Left ventricle myocardium inferior (tissue), 1 donor: ENCODE measurements around the gene FRMD4A. TPM values are rescaled to one million over a fixed set of nuclear protein-coding genes. Genes with fewer than 3 reads are reported as not detected.

Source experiments
- DNase-seq: peaks from one replicate; pipeline ENCODE4 v3.0.0-alpha.2; 2020
- H3K27ac ChIP-seq: fragments of 200-600 bp; replicated peaks from 2 replicates; pipeline ENCODE4 v1.8.0; 2021
- H3K27me3 ChIP-seq: fragments of 200-600 bp; 2 replicates; pipeline ENCODE4 v1.8.0; 2021; ENCODE audit warnings: low read depth
- H3K36me3 ChIP-seq: fragments of 200-600 bp; 2 replicates; pipeline ENCODE4 v1.8.0; 2021
- H3K4me1 ChIP-seq: fragments of 200-600 bp; 2 replicates; pipeline ENCODE4 v1.8.0; 2021
- H3K4me3 ChIP-seq: fragments of 200-600 bp; 2 replicates; pipeline ENCODE4 v1.8.0; 2021; ENCODE audit warnings: mild to moderate bottlenecking, moderate library complexity
- H3K9me3 ChIP-seq: fragments of 200-600 bp; replicated peaks from 2 replicates; pipeline ENCODE4 v1.8.0; 2021
- CTCF ChIP-seq: fragments of 200-600 bp; IDR thresholded peaks from 2 replicates; pipeline ENCODE4 v1.8.0; 2021; ENCODE audit warnings: antibody characterized with exemption, mild to moderate bottlenecking, borderline replicate concordance
- intact Hi-C: fragments of 100-400 bp; cut with micrococcal nuclease; formaldehyde crosslinking; loops from one replicate; pipeline ENCODE4 v1.11.0; 2022
- total RNA-seq: library from RNA; stranded (reverse); fragmentation: NEBNext Ultra II Directional; extraction: Animal tissue kit (Norgen Biotek cat#: 25700); gene quantifications from one replicate; pipeline ENCODE4 v1.2.1, GENCODE V29; 2021
- donor health status: DM: no; HTN: yes; CAD: no; lungs with severe emphysema.

Gene FRMD4A
- total RNA-seq, 1 donor from 2014 or later, result 26.1 TPM

GRCh38 chr10:14126697-14127440, 203.9 kb downstream of the FRMD4A start:
- no peak for DNase-seq
- intact Hi-C loops, result no loop called here

GRCh38 chr10:14125564-14125963, 205.2 kb downstream of the FRMD4A start:
- DNase-seq, result no peak
- Histone ChIP-seq H3K9me3 (no peaks in the 10 kb centered on the region), H3K4me3 (no peak overlapping the region), H3K27me3 (no peaks in the 10 kb centered on the region), H3K4me1 (no peaks in the 10 kb centered on the region), H3K27ac (no peak overlapping the region), H3K36me3 (no peaks in the 10 kb centered on the region)
- intact Hi-C loops, result no loop called here
- no peak for TF ChIP-seq CTCF

More at GRCh38 chr10:14126697-14127440, 203.9 kb downstream of the FRMD4A start:
- no peaks in the 10 kb centered on the region for H3K27me3 ChIP-seq
- H3K9me3 ChIP-seq, result no peaks in the 10 kb centered on the region
- no peak overlapping the region for H3K4me3 ChIP-seq
- no peaks in the 10 kb centered on the region for H3K4me1 ChIP-seq
- TF ChIP-seq CTCF, result no peak
- H3K36me3 ChIP-seq, result no peaks in the 10 kb centered on the region
- H3K27ac ChIP-seq, result no peak overlapping the region

- TF ChIP-seq CTCF, result no peak
- intact Hi-C loops, result no loop called here
- no peak for DNase-seq
These were observed 205.8 kb downstream of the FRMD4A start for GRCh38 chr10:14124941-14125340.

GRCh38 chr10:14123139-14123538, 207.6 kb downstream of the FRMD4A start:
- DNase-seq, result no peak
- intact Hi-C loops, result no loop called here
- TF ChIP-seq CTCF, result no peak

More at GRCh38 chr10:14124941-14125340, 205.8 kb downstream of the FRMD4A start:
- Histone ChIP-seq H3K4me3 (no peak overlapping the region), H3K27ac (no peak overlapping the region), H3K9me3 (no peaks in the 10 kb centered on the region), H3K36me3 (no peaks in the 10 kb centered on the region), H3K4me1 (no peaks in the 10 kb centered on the region), H3K27me3 (no peaks in the 10 kb centered on the region)

GRCh38 chr10:14120812-14121211, 209.9 kb downstream of the FRMD4A start:
- Histone ChIP-seq H3K27me3 (no peaks in the 10 kb centered on the region), H3K4me3 (no peak overlapping the region), H3K36me3 (no peaks in the 10 kb centered on the region), H3K4me1 (no peaks in the 10 kb centered on the region), H3K9me3 (no peaks in the 10 kb centered on the region), H3K27ac (no peak overlapping the region)
- intact Hi-C loops, result no loop called here
- DNase-seq, result no peak
- no peak for TF ChIP-seq CTCF

More at GRCh38 chr10:14123139-14123538, 207.6 kb downstream of the FRMD4A start:
- H3K4me1 ChIP-seq, result no peaks in the 10 kb centered on the region
- H3K9me3 ChIP-seq, result no peaks in the 10 kb centered on the region
- H3K27me3 ChIP-seq, result no peaks in the 10 kb centered on the region
- H3K27ac ChIP-seq, result no peak overlapping the region
- H3K4me3 ChIP-seq, result no peak overlapping the region
- H3K36me3 ChIP-seq, result no peaks in the 10 kb centered on the region
